Testis (tissue), 3 donors: ENCODE measurements around the gene LCOR. TPM values are rescaled to one million over a fixed set of nuclear protein-coding genes. Genes with fewer than 3 reads are reported as not detected.

Experiments
- DNase-seq: peaks from one replicate; pipeline ENCODE4 v3.0.0-alpha.2; 2019
- H3K27ac ChIP-seq, 2 donors: fragments of 200-600 bp; sonication (generic); one replicate each; pipeline ENCODE4 v1.5.1; 2019
- H3K27me3 ChIP-seq: fragments of 200-600 bp; sonication (generic); one replicate; pipeline ENCODE4 v1.5.1; 2019
- H3K36me3 ChIP-seq: fragments of 200-600 bp; sonication (generic); one replicate; pipeline ENCODE4 v1.5.1; 2017; ENCODE audit warnings: low read depth; ENCODE audit errors: missing control alignments
- H3K4me1 ChIP-seq: fragments of 200-600 bp; sonication (generic); one replicate; pipeline ENCODE4 v1.5.1; 2019
- H3K4me3 ChIP-seq, 2 donors: fragments of 200-600 bp; sonication (generic); one replicate each; pipeline ENCODE4 v1.5.1; 2017 to 2019
- H3K9me3 ChIP-seq: fragments of 200-600 bp; sonication (generic); one replicate; pipeline ENCODE4 v1.5.1; 2017
- CTCF ChIP-seq, 3 experiments: fragments of 450-650 bp in 2 of 3; fragments of 200-600 bp in 1 of 3; sonication (generic) in 1 of 3; IDR thresholded peaks; one replicate each; pipeline ENCODE4 v1.5.1; 2016 to 2019; ENCODE audit warnings: antibody characterized with exemption in 3 of 3, mild to moderate bottlenecking in 2 of 3, moderate library complexity in 1 of 3
- POLR2A ChIP-seq: fragments of 450-650 bp; IDR thresholded peaks from one replicate; pipeline ENCODE4 v1.6.1; 2017; ENCODE audit warnings: antibody characterized with exemption, mild to moderate bottlenecking, moderate library complexity
- WGBS, 2 donors: methylation state at CpG; one replicate each; pipeline ENCODE4 v1.1.5; 2018; 5-methylcytosine and 5-hydroxymethylcytosine counted together
- intact Hi-C: fragments of 100-400 bp; cut with DNase I; formaldehyde crosslinking; loops from one replicate; pipeline ENCODE4 v1.15.1; 2023; ENCODE audit warnings: low total_unique reads
- polyA plus RNA-seq: library from polyadenylated mRNA; stranded (reverse); fragments of 350-450 nt; fragmentation: Illumina TruSeq; extraction: RNeasy Lipid Tissue Mini Kit (QIAGEN cat#74804); gene quantifications from one replicate; pipeline ENCODE4 v1.2.3, GENCODE V29; 2014; ENCODE audit warnings: low read depth, low replicate concordance; ENCODE audit not compliant: insufficient read depth
- total RNA-seq, 2 donors: library from RNA; depleted of rRNA; stranded (reverse); fragments of >200 nt; gene quantifications; one replicate each; pipeline ENCODE4 v1.2.3, GENCODE V29; 2016

LCOR gene
- total and polyA plus RNA-seq, 3 donors from 2014 or later: 11.6 to 68.3 (median 40.0) TPM

- WGBS, 2 donors: 90 to 92% methylated on average over 3 of the region's 3 CpGs
- intact Hi-C loops: no loop called here
- DNase-seq: no peak
- Histone ChIP-seq H3K27ac (no peak overlapping the region), H3K36me3 (no peaks in the 10 kb centered on the region), H3K4me1 (no peaks in the 10 kb centered on the region), H3K27me3 (no peaks in the 10 kb centered on the region), H3K9me3 (no peaks in the 10 kb centered on the region), H3K4me3 (no peak overlapping the region)
- TF ChIP-seq CTCF (IDR thresholded peaks at IDR 0.05) (no peak), POLR2A (no peak)
These were observed 146.6 kb downstream of the LCOR start for GRCh38 chr10:96978621-96979154.

DNA sequence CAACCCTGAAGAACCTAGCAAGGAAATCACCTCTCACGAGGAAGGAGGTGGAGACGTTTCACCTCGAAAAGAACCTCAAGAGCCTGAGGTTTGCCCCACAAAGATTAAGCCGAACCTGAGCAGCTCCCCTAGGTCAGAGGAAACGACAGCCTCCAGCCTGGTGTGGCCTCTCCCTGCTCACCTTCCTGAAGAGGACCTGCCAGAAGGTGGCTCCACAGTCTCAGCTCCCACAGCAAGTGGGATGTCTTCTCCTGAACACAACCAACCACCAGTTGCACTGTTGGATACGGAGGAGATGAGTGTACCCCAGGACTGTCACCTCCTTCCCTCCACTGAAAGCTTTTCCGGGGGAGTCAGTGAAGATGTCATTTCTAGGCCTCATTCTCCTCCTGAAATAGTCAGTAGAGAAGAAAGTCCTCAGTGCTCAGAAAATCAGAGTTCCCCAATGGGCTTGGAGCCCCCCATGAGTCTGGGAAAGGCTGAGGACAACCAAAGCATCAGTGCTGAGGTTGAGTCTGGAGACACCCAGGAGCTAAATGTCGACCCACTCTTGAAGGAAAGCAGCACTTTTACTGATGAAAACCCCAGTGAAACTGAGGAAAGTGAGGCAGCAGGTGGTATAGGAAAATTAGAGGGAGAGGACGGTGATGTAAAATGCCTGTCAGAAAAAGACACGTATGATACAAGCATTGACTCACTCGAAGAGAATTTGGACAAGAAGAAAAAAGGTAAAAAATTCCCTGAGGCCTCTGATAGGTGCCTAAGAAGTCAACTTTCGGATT lies 150.2 kb downstream of the LCOR start:
- Histone ChIP-seq H3K27ac (no peak overlapping the region), H3K36me3 (no peaks in the 10 kb centered on the region), H3K9me3 (no peaks in the 10 kb centered on the region), H3K27me3 (no peaks in the 10 kb centered on the region), H3K4me3 (no peak overlapping the region), H3K4me1 (no peaks in the 10 kb centered on the region)
- no peak for TF ChIP-seq POLR2A
- no peak for TF ChIP-seq CTCF (IDR thresholded peaks at IDR 0.05)
- no peak for DNase-seq
- intact Hi-C loops: no loop called here
- 90 to 96% methylated on average over 11 to 12 of the region's 12 CpGs for WGBS, 2 donors

DNA sequence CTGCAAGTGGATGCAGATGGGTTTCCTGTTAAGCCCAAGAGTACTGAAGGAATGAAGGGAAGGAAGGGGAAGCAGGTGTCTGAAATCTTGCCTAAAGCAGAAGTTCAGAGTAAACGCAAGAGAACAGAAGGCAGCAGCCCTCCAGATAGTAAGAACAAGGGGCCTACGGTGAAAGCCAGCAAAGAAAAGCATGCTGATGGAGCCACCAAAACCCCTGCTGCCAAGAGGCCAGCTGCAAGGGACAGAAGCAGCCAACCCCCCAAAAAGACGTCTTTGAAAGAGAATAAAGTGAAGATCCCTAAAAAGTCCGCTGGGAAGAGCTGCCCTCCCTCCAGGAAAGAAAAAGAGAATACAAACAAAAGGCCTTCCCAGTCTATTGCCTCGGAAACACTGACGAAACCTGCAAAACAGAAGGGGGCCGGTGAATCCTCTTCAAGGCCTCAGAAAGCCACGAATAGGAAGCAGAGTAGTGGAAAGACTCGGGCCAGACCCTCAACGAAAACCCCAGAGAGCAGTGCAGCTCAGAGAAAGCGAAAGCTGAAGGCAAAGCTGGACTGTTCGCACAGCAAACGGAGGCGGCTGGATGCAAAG lies 152.5 kb downstream of the LCOR start:
- Histone ChIP-seq H3K27me3 (no peaks in the 10 kb centered on the region), H3K36me3 (no peaks in the 10 kb centered on the region), H3K4me1 (peaks cover 4% of the 10 kb centered on the region), H3K9me3 (no peaks in the 10 kb centered on the region), H3K27ac (peak overlapping the region in 1 of 2 donors; percentile 60), H3K4me3 (no peak overlapping the region)
- DNase-seq: no peak
- WGBS, 2 donors: 61 to 67% methylated on average over 14 of the region's 14 CpGs
- intact Hi-C loops: no loop called here
- TF ChIP-seq CTCF (IDR thresholded peaks at IDR 0.05): no peak
- TF ChIP-seq POLR2A: no peak

GRCh38 chr10:96986200-96986856 lies 154.2 kb downstream of the LCOR start:
- Histone ChIP-seq H3K27me3 (no peaks in the 10 kb centered on the region), H3K4me3 (no peak overlapping the region), H3K27ac (no peak overlapping the region), H3K36me3 (no peaks in the 10 kb centered on the region), H3K4me1 (peaks cover 4% of the 10 kb centered on the region), H3K9me3 (no peaks in the 10 kb centered on the region)
- DNase-seq: no peak
- intact Hi-C loops: no loop called here
- TF ChIP-seq CTCF (IDR thresholded peaks at IDR 0.05): no peak
- TF ChIP-seq POLR2A: no peak
- WGBS, 2 donors: 84 to 93% methylated on average over 6 of the region's 6 CpGs
